ENCODE measurements around the gene MAPK11.

MAPK11 gene

DNA sequence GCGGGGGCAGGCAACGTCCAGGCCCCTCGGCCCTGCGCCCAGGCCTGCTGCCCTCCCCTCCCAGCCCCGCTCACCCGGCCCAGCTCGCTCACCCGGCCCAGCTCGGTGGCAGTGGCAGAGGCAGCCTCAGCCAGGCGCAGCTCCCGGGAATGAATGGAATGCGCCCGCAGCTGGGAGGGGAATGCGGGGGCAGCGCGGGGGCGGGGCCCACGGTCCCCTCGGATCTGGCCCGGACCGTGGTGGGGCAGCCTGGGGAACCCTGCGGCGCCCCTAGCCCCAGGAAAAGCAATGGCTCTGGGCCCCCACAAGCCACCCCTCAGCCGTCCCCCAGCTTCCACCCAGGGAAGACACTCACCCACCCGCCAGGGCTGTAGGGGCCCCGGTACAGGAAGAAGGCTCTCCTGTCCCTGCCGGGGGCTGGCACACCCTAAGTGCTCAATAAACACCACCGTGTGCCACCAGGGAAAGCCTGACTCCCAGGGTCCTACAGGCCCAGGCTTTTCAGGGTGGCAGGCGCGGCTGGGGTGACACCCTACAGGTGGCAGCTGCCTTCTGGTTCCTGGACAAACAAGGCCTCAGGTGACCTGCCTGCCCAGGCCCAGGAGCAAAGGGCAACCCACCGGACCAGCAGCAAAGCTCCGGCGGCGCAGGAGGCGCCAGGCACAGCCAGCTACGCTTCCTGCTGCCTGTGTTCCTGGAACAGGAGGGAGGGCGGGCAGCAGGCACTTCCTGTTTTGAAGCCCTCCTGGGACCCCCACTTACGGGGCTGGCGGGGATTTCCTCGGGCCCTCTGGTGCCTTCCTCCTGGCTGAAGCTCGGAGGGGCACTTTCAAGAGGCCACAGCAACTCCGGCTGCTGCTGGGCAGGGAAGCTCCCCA lies 23.5 kb upstream of the MAPK11 start:
- DNase-seq (ENCODE audit: low spot score), result no peak

DNA sequence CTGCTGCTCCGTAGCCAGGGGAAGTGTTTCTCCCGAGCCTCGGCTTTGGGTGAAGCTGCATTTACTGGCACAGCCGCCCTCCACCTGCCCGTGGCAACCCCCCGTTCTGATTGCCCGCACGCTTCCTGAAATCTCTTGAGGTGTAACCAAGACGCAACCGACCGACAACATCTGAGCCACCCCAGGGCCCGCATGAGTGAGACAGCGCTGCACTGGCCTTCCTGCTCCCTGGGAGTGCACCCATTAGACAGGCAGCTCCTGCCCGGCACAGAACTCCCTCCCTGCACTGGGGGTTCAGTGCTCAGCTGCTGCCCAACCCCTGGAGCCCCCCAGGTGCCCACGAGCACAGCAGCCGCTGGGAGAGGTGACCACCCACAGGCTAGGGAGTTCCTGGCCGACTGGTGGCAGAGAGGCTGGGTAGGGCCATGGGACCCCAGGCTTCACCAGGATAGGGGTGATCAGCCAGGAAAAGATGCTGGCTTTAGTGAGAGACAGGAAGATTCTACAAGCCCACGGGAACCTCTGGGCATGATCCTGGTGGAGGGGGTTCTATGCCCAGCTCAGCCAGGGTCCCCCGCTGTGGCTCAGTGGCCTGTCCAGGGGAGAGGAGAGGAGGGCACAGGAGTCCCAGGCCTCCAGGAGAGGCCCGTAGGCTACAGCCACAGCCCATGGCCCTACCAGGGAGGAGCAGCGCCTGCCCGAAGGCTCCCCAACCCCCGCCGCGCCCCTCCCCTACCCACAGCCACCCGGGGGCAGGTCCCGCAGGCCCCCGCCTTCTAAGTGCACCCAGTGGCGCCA lies 22.7 kb upstream of the MAPK11 start:
- no peak for DNase-seq (ENCODE audit: low spot score)

- no peak for DNase-seq (ENCODE audit: low spot score)
Measured at GRCh38 chr22:50289942-50290630, 19.9 kb upstream of the MAPK11 start.

- DNase-seq (ENCODE audit: low spot score), result no peak
Measured at GRCh38 chr22:50289151-50289941, 19.2 kb upstream of the MAPK11 start.

- DNase-seq (ENCODE audit: low spot score), result no peak
Measured at GRCh38 chr22:50287731-50288130, 17.6 kb upstream of the MAPK11 start.

- DNase-seq (ENCODE audit: low spot score), result no peak
Measured at GRCh38 chr22:50286701-50287318, 16.6 kb upstream of the MAPK11 start.

GRCh38 chr22:50286275-50286674 lies 16.1 kb upstream of the MAPK11 start:
- DNase-seq (ENCODE audit: low spot score), result no peak

- DNase-seq (ENCODE audit: low spot score), result no peak
Measured at GRCh38 chr22:50285568-50286229, 15.5 kb upstream of the MAPK11 start.

DNA sequence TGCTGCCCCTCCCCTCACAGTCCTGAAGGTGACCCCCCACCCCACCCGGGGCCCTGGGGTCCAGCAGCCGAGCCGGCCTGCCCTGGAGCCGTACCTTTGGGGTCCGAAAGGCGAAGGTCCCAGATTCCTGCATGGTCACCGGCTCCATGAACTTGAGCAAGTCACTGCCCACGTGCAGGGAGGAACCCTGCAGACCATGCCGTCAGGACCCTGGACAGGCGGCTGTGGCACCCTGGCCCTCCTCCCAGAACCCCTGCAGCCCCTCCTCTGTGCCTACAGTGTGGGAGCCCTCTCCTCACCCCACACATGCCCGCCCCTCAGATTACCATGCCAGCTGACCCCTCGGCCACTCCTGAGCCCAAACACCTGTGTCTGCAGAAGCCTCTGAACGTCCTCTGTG lies 14.3 kb upstream of the MAPK11 start:
- no peak for DNase-seq (ENCODE audit: low spot score)

DNA sequence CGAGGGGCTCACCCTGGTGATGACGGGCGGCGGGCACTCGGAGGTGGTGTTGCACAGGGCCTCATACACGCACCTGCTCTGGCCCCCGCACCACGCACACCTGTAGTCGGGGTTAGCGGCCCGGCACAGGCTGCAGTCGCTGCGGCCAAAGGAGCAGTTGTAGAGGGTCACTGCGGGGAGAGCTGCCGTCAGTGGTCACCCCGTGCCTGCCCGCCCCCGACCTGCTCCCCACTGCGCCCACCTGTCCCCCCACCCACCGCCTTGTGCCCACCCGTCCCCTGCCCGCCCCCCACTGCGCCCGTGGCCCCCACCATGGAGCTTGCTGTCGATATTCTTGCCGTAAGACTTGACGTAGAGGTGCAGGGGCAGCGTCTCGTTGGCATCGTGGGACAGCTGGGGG lies 13.6 kb upstream of the MAPK11 start:
- no peak for DNase-seq (ENCODE audit: low spot score)

DNA sequence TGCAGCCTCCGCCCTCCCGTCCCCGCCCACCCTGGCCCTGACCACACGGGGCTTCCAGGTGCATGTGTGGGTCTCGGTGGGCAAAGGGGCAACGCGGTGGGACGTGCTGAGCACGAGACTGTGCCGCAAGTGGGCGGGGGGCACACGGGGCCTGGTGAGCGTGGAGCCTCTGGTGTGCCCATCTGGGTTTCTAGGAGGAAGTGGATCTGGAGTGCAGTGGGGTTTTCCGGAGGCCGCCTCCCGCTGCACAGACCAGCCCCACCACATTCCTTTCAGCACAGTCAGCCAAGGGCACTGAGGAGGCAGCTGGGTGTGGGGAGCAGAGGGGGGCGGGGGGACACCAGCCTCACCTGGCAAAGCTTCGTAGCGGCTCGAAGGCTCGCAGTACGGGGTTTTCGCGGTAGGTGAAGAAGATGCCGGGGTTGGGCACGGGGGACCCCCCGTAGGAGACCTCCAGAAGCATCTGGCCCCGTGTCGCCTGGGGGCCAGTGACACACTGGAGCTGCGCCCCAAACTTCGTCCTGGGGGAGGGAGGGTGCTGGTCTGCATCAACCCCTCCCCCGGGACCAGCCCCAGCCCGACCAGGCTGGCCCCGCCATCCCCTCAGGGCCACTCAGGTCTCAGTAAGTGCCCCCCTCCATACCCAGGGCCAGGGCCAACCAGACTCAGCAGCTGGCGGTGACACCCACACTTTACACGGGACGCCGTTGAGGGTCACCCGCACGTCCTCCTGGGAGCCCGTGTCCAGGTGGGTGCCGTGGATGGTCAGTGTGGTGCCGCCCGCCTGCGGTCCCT lies 12.4 kb upstream of the MAPK11 start:
- DNase-seq (ENCODE audit: low spot score), result no peak

- no peak for DNase-seq (ENCODE audit: low spot score)
Measured at GRCh38 chr22:50281957-50282356, 11.8 kb upstream of the MAPK11 start.

DNA sequence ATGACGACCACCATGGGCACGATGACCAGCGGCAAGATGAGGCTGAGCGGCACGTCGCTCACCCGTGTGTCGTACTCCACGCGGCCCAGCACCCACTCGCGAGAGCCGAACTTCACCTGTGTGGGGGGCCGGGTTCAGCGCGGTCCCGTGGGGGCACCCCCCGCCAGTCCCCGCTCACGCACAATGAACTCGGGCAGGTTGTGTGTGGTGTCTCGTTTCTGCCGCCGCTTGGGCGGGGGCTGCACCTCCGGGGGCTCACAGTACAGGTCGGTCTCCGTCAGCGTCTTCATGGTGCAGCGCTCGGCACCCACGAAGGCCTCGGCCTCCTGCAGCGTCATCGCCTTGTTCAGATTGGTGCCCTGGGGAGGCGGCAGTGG lies 11.2 kb upstream of the MAPK11 start:
- no peak for DNase-seq (ENCODE audit: low spot score)

GRCh38 chr22:50280708-50281383 lies 10.7 kb upstream of the MAPK11 start:
- no peak for DNase-seq (ENCODE audit: low spot score)

- no peak for DNase-seq (ENCODE audit: low spot score)
Measured at GRCh38 chr22:50280022-50280707, 10.0 kb upstream of the MAPK11 start.

DNA sequence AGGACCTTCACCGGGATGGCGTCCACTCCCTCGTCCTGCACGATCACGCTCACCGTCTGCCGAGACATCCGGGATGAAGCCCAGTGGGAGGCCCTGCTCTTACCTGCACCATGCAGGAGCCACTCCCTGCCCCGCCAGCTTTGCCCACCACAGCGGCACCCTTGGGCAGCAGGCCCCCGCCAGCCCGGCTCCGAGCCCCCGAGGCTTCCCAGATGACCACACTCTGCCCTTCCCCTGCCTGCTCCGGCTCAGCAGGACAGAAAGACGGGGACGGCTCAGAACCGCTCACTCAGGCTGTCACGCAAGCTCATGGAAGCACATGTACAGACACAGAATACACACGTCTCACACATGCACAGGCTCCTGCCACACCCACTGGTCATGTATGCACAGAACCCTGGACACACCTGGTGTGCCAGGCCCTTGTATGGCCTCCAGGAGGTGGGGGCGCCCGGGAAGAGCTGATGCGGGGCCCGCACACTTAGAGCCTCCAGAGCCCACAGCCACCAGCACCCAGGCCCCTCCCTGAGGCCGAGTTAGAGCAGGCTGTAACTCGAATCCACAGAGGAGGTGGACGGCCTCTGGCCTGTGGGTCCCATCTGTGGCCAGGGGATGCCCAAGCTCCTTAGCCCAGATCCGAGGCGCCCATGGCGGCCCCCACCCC lies 8.9 kb upstream of the MAPK11 start:
- DNase-seq (ENCODE audit: low spot score), result no peak

DNA sequence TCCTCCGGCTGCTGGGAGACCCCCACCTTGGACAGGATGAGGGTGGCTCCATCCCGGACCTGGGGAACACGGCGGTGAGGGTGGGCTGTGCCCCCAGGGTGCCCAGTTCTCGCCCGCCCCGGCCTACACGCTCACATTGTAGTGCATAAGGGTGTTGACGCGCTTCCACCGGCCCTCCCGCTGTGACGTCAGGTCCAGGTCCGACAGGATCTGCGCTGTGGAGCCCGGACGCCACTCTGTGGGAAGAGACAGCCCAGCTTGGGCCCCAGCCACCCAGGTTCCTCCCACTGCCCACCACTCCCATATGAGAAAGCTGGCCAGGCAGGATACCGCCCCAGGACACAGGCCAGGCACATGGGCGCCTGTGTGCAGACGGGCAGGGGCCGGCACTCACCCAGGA lies 8.3 kb upstream of the MAPK11 start:
- no peak for DNase-seq (ENCODE audit: low spot score)

DNA sequence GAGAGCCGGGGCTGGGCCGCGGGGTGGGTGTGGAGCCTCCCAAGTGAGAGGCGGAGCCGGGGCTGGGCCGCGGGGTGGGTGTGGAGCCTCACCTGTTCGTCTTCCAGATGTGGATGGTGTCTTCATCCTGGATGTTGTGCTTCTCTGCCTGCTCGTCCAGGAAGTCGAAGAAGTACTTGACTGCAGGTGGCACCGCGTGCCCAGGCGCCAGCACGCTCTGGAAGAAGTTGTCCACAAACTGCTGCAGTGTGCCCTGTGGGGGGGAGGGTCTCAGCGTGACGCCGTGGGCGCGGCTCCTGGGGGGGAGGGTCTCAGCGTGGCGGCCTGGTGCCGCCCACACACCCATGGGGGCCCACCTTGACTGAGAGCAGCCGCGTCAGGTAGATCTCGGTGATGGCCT lies 7.6 kb upstream of the MAPK11 start:
- no peak for DNase-seq (ENCODE audit: low spot score)
